AG04450 (cell line): Measurements from ENCODE around the gene IL15RA. TPM values are rescaled to one million over a fixed set of nuclear protein-coding genes. Genes with fewer than 3 reads are reported as not detected.

Source experiments
- CTCF ChIA-PET: fragments of 300-600, 350-600 bp; formaldehyde crosslinking; extraction: SDS; loops from one replicate; lab custom pipeline; 2022; ENCODE audit warnings: antibody characterized with exemption, inconsistent platforms; lab: Charles Lee
- POLR2A ChIA-PET: fragments of 350-600 bp; formaldehyde crosslinking; extraction: SDS; loops from one replicate; lab custom pipeline; 2021; ENCODE audit warnings: antibody characterized with exemption, inconsistent platforms; lab: Yijun Ruan, JAX
- DNase-seq: peaks from one replicate; pipeline ENCODE4 v3.0.0-alpha.2; 2011; ENCODE audit warnings: low read depth, low spot score
- H3K27ac ChIP-seq: one replicate; pipeline ENCODE4 v1.5.1; 2012; ENCODE audit warnings: low read depth, low read length, control low read depth
- H3K27me3 ChIP-seq: one replicate; pipeline ENCODE4 v1.6.0; 2012; ENCODE audit warnings: low read length; ENCODE audit not compliant: control insufficient read depth, insufficient read depth
- H3K4me3 ChIP-seq: 2 replicates; pipeline ENCODE4 v1.5.1; 2011; ENCODE audit warnings: mild to moderate bottlenecking, low read depth, low read length, control low read depth
- H3K9me3 ChIP-seq: 2 replicates; pipeline ENCODE4 v1.5.1; 2012; ENCODE audit warnings: low read length; ENCODE audit not compliant: control insufficient read depth, insufficient read depth
- polyA plus RNA-seq: library from polyadenylated mRNA; depleted of rRNA; stranded (reverse); fragments of >200 nt; gene quantifications from 2 replicates; pipeline ENCODE4 v1.2.3, GENCODE V29; 2011
- TF ChIP-seq, protein P1 (sequence below): IDR thresholded peaks from 2 replicates; pipeline ENCODE4 v1.5.1; 2011; ENCODE audit warnings: low read depth, low read length, control low read depth, inconsistent platforms

IL15RA gene
- polyA plus RNA-seq, 1 experiment, result 3.5 TPM

DNA sequence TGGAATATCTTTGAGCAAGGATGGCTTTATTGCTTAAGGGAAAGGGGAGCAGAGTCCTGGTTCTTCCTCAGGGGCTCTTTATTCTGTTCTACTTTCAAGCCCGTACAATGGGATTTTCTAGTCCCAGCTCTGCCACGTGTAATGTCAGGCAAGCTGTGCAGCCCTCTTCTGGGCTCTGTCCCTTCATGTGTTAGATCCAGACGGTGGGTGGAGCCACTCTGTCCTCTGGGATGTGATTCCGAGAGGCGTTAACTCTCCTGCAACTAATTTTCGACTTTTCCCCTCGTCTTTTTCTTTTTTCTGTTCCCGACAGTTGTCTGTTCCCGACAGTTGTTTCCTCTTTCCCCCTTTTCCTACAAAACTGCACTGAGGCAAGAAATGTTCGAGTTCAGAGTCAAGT lies 52.5 kb downstream of the IL15RA start:
- CTCF ChIA-PET, result no interaction called here
- TF ChIP-seq, protein P1, sequence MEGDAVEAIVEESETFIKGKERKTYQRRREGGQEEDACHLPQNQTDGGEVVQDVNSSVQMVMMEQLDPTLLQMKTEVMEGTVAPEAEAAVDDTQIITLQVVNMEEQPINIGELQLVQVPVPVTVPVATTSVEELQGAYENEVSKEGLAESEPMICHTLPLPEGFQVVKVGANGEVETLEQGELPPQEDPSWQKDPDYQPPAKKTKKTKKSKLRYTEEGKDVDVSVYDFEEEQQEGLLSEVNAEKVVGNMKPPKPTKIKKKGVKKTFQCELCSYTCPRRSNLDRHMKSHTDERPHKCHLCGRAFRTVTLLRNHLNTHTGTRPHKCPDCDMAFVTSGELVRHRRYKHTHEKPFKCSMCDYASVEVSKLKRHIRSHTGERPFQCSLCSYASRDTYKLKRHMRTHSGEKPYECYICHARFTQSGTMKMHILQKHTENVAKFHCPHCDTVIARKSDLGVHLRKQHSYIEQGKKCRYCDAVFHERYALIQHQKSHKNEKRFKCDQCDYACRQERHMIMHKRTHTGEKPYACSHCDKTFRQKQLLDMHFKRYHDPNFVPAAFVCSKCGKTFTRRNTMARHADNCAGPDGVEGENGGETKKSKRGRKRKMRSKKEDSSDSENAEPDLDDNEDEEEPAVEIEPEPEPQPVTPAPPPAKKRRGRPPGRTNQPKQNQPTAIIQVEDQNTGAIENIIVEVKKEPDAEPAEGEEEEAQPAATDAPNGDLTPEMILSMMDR, result no peak

DNA sequence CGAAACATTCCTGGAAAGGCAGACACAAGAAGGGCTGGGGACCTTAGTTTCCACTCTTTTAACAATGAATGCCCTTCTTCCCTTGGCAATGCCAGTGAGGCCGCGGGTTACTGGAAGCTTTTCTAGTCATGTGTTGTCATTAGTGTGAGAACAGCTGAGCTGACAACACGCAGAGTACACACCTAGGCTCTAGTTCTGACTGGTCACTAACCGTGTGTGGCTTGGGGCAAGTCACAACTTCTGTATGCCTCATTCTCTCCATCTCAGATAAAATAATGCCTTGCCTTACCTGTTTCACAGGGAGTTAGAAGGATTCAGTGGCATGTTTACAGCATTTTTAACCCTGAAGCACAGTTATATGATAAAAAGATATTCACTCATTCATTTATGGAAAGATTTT lies 55.6 kb downstream of the IL15RA start:
- CTCF ChIA-PET, result no interaction called here
- Histone ChIP-seq H3K27me3 (no peaks in the 10 kb centered on the region), H3K4me3 (no peak overlapping the region), H3K9me3 (no peaks in the 10 kb centered on the region; the same call in 1 of the 2 replicates), H3K27ac (no peak overlapping the region)
- DNase-seq, result no peak
- POLR2A ChIA-PET, result no interaction called here
- TF ChIP-seq, protein P1, result no peak

More for the DNA sequence above, 52.5 kb downstream of the IL15RA start:
- POLR2A ChIA-PET, result no interaction called here
- H3K9me3 ChIP-seq, result no peaks in the 10 kb centered on the region
- no peak overlapping the region for H3K4me3 ChIP-seq
- no peak for DNase-seq
- no peaks in the 10 kb centered on the region for H3K27me3 ChIP-seq
- no peak overlapping the region for H3K27ac ChIP-seq

DNA sequence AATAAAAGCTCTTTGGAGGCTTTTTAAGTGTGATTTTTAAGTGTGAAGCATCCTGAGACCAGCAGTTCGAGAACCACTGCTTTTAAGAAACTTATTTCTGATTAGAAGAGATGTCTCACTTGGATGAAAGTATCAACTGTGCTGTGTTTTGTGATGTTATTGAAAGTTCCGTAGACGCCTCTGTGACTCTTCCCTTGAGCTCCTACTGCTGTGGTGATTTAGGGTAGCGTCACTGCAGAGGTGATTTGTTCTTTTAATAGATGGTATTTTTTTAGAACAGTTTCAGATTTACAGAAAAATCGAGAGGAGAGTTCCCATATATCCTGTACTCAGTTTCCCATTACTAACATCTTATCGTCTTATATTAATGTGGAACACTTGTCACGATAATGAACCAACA lies 57.8 kb downstream of the IL15RA start:
- Histone ChIP-seq H3K27ac (no peak overlapping the region), H3K9me3 (no peaks in the 10 kb centered on the region; the same call in 1 of the 2 replicates), H3K27me3 (no peaks in the 10 kb centered on the region), H3K4me3 (no peak overlapping the region)
- CTCF ChIA-PET, result no interaction called here
- DNase-seq, result no peak
- TF ChIP-seq, protein P1, result no peak
- POLR2A ChIA-PET, result no interaction called here

DNA sequence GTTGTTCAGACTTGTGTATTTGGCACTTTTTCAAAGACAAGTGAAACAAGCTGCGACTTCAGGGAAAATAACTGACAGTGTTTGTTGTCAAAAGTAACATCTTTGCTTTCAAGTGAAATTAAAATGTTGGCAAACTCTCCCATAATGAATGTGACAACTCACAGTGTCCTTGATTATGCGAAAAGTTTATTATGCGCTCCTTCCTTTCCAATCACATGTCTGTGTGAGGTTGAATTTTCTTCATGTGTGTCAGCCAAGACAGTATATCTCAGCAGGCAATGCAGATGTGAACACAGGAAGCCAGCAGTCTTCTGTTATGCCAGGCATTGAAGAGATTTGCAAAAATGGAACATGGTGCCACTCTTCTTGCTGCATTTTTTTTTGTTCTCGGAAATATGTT lies 58.6 kb downstream of the IL15RA start:
- no peaks in the 10 kb centered on the region for H3K27me3 ChIP-seq
- ChIA-PET CTCF (no interaction called here), POLR2A (no interaction called here)
- H3K9me3 ChIP-seq, result no peaks in the 10 kb centered on the region; the same call in 1 of the 2 replicates
- H3K27ac ChIP-seq, result no peak overlapping the region
- no peak overlapping the region for H3K4me3 ChIP-seq
- TF ChIP-seq, protein P1, result no peak
- no peak for DNase-seq

DNA sequence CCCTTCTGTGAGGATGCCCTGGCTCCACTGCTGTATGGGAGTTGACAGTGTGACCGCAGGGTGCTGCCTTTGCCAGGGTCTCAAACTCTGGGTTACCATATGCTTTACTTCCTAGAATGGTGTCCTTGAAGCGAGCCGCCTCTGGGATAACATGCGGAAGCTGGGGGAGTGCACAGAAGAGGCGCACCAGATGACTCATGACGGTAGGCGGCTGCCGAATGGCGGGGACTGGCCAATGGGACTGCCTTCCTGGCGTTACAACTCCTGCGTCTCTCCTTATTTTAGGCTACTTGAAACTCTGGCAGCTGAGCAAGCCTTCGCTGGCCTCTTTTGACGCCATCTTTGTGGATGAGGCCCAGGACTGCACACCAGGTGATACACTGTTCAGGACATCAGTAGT lies 60.0 kb downstream of the IL15RA start:
- TF ChIP-seq, protein P1, result no peak
- H3K4me3 ChIP-seq, result no peak overlapping the region
- H3K27ac ChIP-seq, result no peak overlapping the region
- ChIA-PET POLR2A (no interaction called here), CTCF (no interaction called here)
- no peak for DNase-seq
- H3K27me3 ChIP-seq, result no peaks in the 10 kb centered on the region
- H3K9me3 ChIP-seq, result no peaks in the 10 kb centered on the region; the same call in 1 of the 2 replicates
